Measurements from ENCODE around the gene LDB2.

- TF ChIP-seq MYC (IDR thresholded peaks at IDR 0.05; ENCODE audit: low read depth, low read length) (no peak), CTCF (IDR thresholded peaks at IDR 0.05; ENCODE audit: low read depth, low read length) (no peak), MAX (IDR thresholded peaks at IDR 0.05; ENCODE audit: low read depth, low read length) (no peak)
These were observed 413.7 kb downstream of the LDB2 start for GRCh38 chr4:16484711-16485110.
